ENCODE data around the gene TRMT10B.

DNA sequence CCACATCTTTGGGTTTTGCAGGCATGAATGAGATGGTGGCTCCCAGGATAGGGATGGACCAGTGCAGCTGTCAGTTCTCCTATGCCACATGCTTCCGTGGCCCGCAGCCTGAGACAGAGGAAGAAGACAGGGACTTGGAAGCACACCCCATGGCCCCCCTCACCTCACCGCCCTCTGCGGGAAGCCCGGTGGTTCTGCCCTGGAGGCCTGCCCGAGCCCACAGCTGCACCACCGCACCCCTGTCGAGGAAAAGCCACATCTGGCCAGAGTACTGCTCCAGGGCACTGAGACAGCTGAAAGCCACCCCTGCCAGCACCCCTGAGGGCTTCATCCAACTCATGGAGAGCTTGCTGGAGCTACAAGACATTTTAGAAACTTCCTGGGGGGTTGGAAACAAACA, 7.6 kb upstream of the TRMT10B start:
- TF ChIP-seq, protein P1, sequence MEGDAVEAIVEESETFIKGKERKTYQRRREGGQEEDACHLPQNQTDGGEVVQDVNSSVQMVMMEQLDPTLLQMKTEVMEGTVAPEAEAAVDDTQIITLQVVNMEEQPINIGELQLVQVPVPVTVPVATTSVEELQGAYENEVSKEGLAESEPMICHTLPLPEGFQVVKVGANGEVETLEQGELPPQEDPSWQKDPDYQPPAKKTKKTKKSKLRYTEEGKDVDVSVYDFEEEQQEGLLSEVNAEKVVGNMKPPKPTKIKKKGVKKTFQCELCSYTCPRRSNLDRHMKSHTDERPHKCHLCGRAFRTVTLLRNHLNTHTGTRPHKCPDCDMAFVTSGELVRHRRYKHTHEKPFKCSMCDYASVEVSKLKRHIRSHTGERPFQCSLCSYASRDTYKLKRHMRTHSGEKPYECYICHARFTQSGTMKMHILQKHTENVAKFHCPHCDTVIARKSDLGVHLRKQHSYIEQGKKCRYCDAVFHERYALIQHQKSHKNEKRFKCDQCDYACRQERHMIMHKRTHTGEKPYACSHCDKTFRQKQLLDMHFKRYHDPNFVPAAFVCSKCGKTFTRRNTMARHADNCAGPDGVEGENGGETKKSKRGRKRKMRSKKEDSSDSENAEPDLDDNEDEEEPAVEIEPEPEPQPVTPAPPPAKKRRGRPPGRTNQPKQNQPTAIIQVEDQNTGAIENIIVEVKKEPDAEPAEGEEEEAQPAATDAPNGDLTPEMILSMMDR (IDR thresholded peaks at IDR 0.05; ENCODE audit: insufficient read depth, low read depth, low read length), result no peak
- TF ChIP-seq EZH2 (IDR thresholded peaks at IDR 0.05; ENCODE audit: insufficient read depth, low read length), result no peak
